BLaER1 (cell line): ENCODE data around the gene CFAP52.
A peak's percentile ranks its signal among the peaks of the same experiment; 100 is the strongest.

ENCODE experiments used
- H3K27ac ChIP-seq: shearing (Covaris generic); formaldehyde crosslinking; 2 replicates; pipeline ENCODE4 v1.8.1; 2022
- H3K27me3 ChIP-seq: shearing (Covaris generic); formaldehyde crosslinking; 2 replicates; pipeline ENCODE4 v1.8.1; 2022
- H3K36me3 ChIP-seq: shearing (Covaris generic); formaldehyde crosslinking; 2 replicates; pipeline ENCODE4 v1.8.1; 2022
- H3K4me1 ChIP-seq: shearing (Covaris generic); formaldehyde crosslinking; 2 replicates; pipeline ENCODE4 v1.8.1; 2022
- H3K4me2 ChIP-seq: shearing (Covaris generic); formaldehyde crosslinking; 2 replicates; pipeline ENCODE4 v1.8.1; 2022
- H3K4me3 ChIP-seq: shearing (Covaris generic); formaldehyde crosslinking; 2 replicates; pipeline ENCODE4 v1.8.1; 2022
- H3K9ac ChIP-seq: shearing (Covaris generic); formaldehyde crosslinking; 2 replicates; pipeline ENCODE4 v1.8.1; 2022
- H3K9me3 ChIP-seq: shearing (Covaris generic); formaldehyde crosslinking; 2 replicates; pipeline ENCODE4 v1.8.1; 2022
- H4K20me1 ChIP-seq: shearing (Covaris generic); formaldehyde crosslinking; 2 replicates; pipeline ENCODE4 v1.8.1; 2022
- Cebpa-rat ChIP-seq: shearing (Covaris generic); IDR thresholded peaks from 2 replicates; pipeline ENCODE4 v1.8.1; 2022

Gene CFAP52

GRCh38 chr17:9668517-9668916, 92.1 kb downstream of the CFAP52 start:
- Histone ChIP-seq H3K36me3 (0 out of 2 replicates have a peak, but pooled peaks cover 14% of the 10 kb centered on the region), H3K27me3 (no peaks in the 10 kb centered on the region), H3K9ac (no peak overlapping the region), H3K9me3 (peaks cover 18% of the 10 kb centered on the region), H3K4me3 (no peak overlapping the region), H4K20me1 (no peaks in the 10 kb centered on the region), H3K27ac (no peak overlapping the region), H3K4me1 (peaks cover 75% of the 10 kb centered on the region), H3K4me2 (peak overlapping the region; percentile 74)
- TF ChIP-seq Cebpa-rat = no peak

GRCh38 chr17:9669551-9670008, 93.1 kb downstream of the CFAP52 start:
- peak overlapping the region; percentile 74 for H3K4me2 ChIP-seq
- H3K4me1 ChIP-seq = peaks cover 75% of the 10 kb centered on the region
- no peaks in the 10 kb centered on the region for H3K27me3 ChIP-seq
- no peak overlapping the region for H3K4me3 ChIP-seq
- H3K9me3 ChIP-seq = peaks cover 13% of the 10 kb centered on the region
- TF ChIP-seq Cebpa-rat = no peak
- no peaks in the 10 kb centered on the region for H4K20me1 ChIP-seq
- no peak overlapping the region for H3K27ac ChIP-seq
- H3K9ac ChIP-seq = no peak overlapping the region
- 0 out of 2 replicates have a peak, but pooled peaks cover 11% of the 10 kb centered on the region for H3K36me3 ChIP-seq

GRCh38 chr17:9670596-9670995, 94.2 kb downstream of the CFAP52 start:
- H4K20me1 ChIP-seq = no peaks in the 10 kb centered on the region
- H3K27ac ChIP-seq = no peak overlapping the region
- no peak overlapping the region for H3K4me3 ChIP-seq
- no peak for TF ChIP-seq Cebpa-rat
- peak overlapping the region; percentile 74 for H3K4me2 ChIP-seq
- H3K9ac ChIP-seq = no peak overlapping the region
- H3K27me3 ChIP-seq = no peaks in the 10 kb centered on the region
- peaks cover 70% of the 10 kb centered on the region for H3K4me1 ChIP-seq
- H3K9me3 ChIP-seq = peaks cover 3% of the 10 kb centered on the region; the same call in 1 of the 2 replicates
- 0 out of 2 replicates have a peak, but pooled peaks cover 1% of the 10 kb centered on the region for H3K36me3 ChIP-seq

- Histone ChIP-seq H3K9ac (0 out of 2 replicates have a peak overlapping the region, but pooled peaks have one; percentile 16), H4K20me1 (no peaks in the 10 kb centered on the region), H3K4me3 (no peak overlapping the region), H3K4me1 (peaks cover 60% of the 10 kb centered on the region), H3K36me3 (0 out of 2 replicates have a peak, but pooled peaks cover 2% of the 10 kb centered on the region), H3K4me2 (peak overlapping the region; percentile 74), H3K9me3 (no peaks in the 10 kb centered on the region), H3K27me3 (no peaks in the 10 kb centered on the region), H3K27ac (no peak overlapping the region)
- TF ChIP-seq Cebpa-rat = no peak
These were observed 95.1 kb downstream of the CFAP52 start for GRCh38 chr17:9671559-9671958.

- H3K27me3 ChIP-seq = no peaks in the 10 kb centered on the region
- no peaks in the 10 kb centered on the region for H4K20me1 ChIP-seq
- H3K4me1 ChIP-seq = peaks cover 53% of the 10 kb centered on the region
- H3K36me3 ChIP-seq = 0 out of 2 replicates have a peak, but pooled peaks cover 8% of the 10 kb centered on the region
- H3K9ac ChIP-seq = no peak overlapping the region
- peak overlapping the region; percentile 74 for H3K4me2 ChIP-seq
- TF ChIP-seq Cebpa-rat = peak; percentile 73; the same call in 1 of the 2 replicates
- no peak overlapping the region for H3K27ac ChIP-seq
- no peak overlapping the region for H3K4me3 ChIP-seq
- H3K9me3 ChIP-seq = no peaks in the 10 kb centered on the region
These were observed 95.8 kb downstream of the CFAP52 start for GRCh38 chr17:9672266-9672665.

GRCh38 chr17:9672691-9673090, 96.2 kb downstream of the CFAP52 start:
- no peak for TF ChIP-seq Cebpa-rat
- Histone ChIP-seq H3K4me3 (no peak overlapping the region), H3K27ac (no peak overlapping the region), H3K4me1 (peaks cover 52% of the 10 kb centered on the region), H3K9ac (no peak overlapping the region), H3K27me3 (no peaks in the 10 kb centered on the region), H3K4me2 (peak overlapping the region; percentile 74; the same call in 1 of the 2 replicates), H4K20me1 (no peaks in the 10 kb centered on the region), H3K9me3 (no peaks in the 10 kb centered on the region), H3K36me3 (0 out of 2 replicates have a peak, but pooled peaks cover 8% of the 10 kb centered on the region)

GRCh38 chr17:9676084-9676483, 99.6 kb downstream of the CFAP52 start:
- no peaks in the 10 kb centered on the region for H4K20me1 ChIP-seq
- H3K4me1 ChIP-seq = peaks cover 27% of the 10 kb centered on the region
- no peak overlapping the region for H3K4me2 ChIP-seq
- peaks cover 18% of the 10 kb centered on the region for H3K9me3 ChIP-seq
- no peak for TF ChIP-seq Cebpa-rat
- H3K27me3 ChIP-seq = no peaks in the 10 kb centered on the region
- H3K36me3 ChIP-seq = peaks cover 23% of the 10 kb centered on the region
- no peak overlapping the region for H3K4me3 ChIP-seq
- H3K9ac ChIP-seq = no peak overlapping the region
- no peak overlapping the region for H3K27ac ChIP-seq

- Histone ChIP-seq H3K27ac (no peak overlapping the region), H3K4me1 (peaks cover 19% of the 10 kb centered on the region), H3K9me3 (peaks cover 18% of the 10 kb centered on the region), H4K20me1 (no peaks in the 10 kb centered on the region), H3K4me3 (no peak overlapping the region), H3K27me3 (no peaks in the 10 kb centered on the region), H3K9ac (no peak overlapping the region), H3K36me3 (peaks cover 27% of the 10 kb centered on the region), H3K4me2 (no peak overlapping the region)
- TF ChIP-seq Cebpa-rat = no peak
These were observed 100.4 kb downstream of the CFAP52 start for GRCh38 chr17:9676820-9677310.

GRCh38 chr17:9677411-9677810, 101.0 kb downstream of the CFAP52 start:
- peaks cover 13% of the 10 kb centered on the region for H3K4me1 ChIP-seq
- TF ChIP-seq Cebpa-rat = no peak
- no peak overlapping the region for H3K4me2 ChIP-seq
- peak overlapping the region; percentile 2; the same call in 1 of the 2 replicates for H3K27ac ChIP-seq
- H3K9ac ChIP-seq = no peak overlapping the region
- H3K9me3 ChIP-seq = peaks cover 18% of the 10 kb centered on the region
- no peaks in the 10 kb centered on the region for H3K27me3 ChIP-seq
- H4K20me1 ChIP-seq = no peaks in the 10 kb centered on the region
- H3K4me3 ChIP-seq = no peak overlapping the region
- peaks cover 33% of the 10 kb centered on the region for H3K36me3 ChIP-seq

GRCh38 chr17:9677896-9678295, 101.5 kb downstream of the CFAP52 start:
- Histone ChIP-seq H3K27me3 (no peaks in the 10 kb centered on the region), H3K4me1 (peaks cover 12% of the 10 kb centered on the region), H3K36me3 (peaks cover 38% of the 10 kb centered on the region), H3K27ac (peak overlapping the region; percentile 2), H3K9ac (no peak overlapping the region), H3K4me2 (peak overlapping the region; percentile 40), H3K4me3 (no peak overlapping the region), H4K20me1 (no peaks in the 10 kb centered on the region), H3K9me3 (peaks cover 18% of the 10 kb centered on the region)
- no peak for TF ChIP-seq Cebpa-rat
